CD4-positive, alpha-beta memory T cell (primary cell): Measurements from ENCODE around the gene PHF21A. TPM values are rescaled to one million over a fixed set of nuclear protein-coding genes. Genes with fewer than 3 reads are reported as not detected.
"Not testable (repeated sequence)": the region's sequence is repeated elsewhere in the genome, so short reads cannot be mapped to it uniquely, and the experiment has no call there.

ENCODE experiments used
- CTCF ChIA-PET: fragments of 350-600 bp; sonication (Branson Sonifier 250); formaldehyde crosslinking; loops from one replicate; lab custom pipeline; 2021; ENCODE audit warnings: inconsistent platforms; ENCODE audit not compliant: partially characterized antibody; lab: Charles Lee
- POLR2A ChIA-PET: fragments of 350-600 bp; sonication (Branson Sonifier 250); formaldehyde crosslinking; loops from one replicate; lab custom pipeline; 2021; ENCODE audit not compliant: partially characterized antibody; lab: Charles Lee
- DNase-seq, 5 donors: peaks; one replicate each; pipeline versions ENCODE4 v3.0.0 to v3.0.0-alpha.2; 2020 to 2022; ENCODE audit warnings: mixed read lengths in 1 of 5
- H3K27ac ChIP-seq: one replicate; pipeline ENCODE4 v1.7.0; 2013; ENCODE audit warnings: low read depth, low read length
- H3K27me3 ChIP-seq: 2 replicates; pipeline ENCODE4 v1.7.0; 2013; ENCODE audit warnings: mild to moderate bottlenecking, low read length, moderate library complexity; ENCODE audit not compliant: insufficient read depth
- H3K36me3 ChIP-seq: 2 replicates; pipeline ENCODE4 v1.7.0; 2013; ENCODE audit warnings: mild to moderate bottlenecking, low read length, moderate library complexity; ENCODE audit not compliant: insufficient read depth
- H3K4me1 ChIP-seq: 2 replicates; pipeline ENCODE4 v1.7.0; 2013; ENCODE audit warnings: mild to moderate bottlenecking, low read length, moderate library complexity; ENCODE audit not compliant: insufficient read depth
- H3K4me3 ChIP-seq, 2 donors: one replicate each; pipeline ENCODE4 v1.7.0; 2013; ENCODE audit warnings: low read length in 2 of 2, mild to moderate bottlenecking in 1 of 2
- H3K9me3 ChIP-seq, 2 donors: one replicate each; pipeline ENCODE4 v1.7.0; 2013; ENCODE audit warnings: low read length in 2 of 2, control low read depth in 1 of 2; ENCODE audit not compliant: control insufficient read depth in 1 of 2
- H3K27ac Mint-ChIP-seq, 7 donors: one replicate each; pipeline ENCODE4 v1.8.0; 2020 to 2021; ENCODE audit warnings: mixed read lengths in 7 of 7, mild to moderate bottlenecking in 6 of 7, inconsistent platforms in 3 of 7, moderate library complexity in 3 of 7
- H3K27me3 Mint-ChIP-seq, 2 donors: one replicate each; pipeline ENCODE4 v1.8.0; 2020 to 2021; ENCODE audit warnings: mixed read lengths in 2 of 2
- H3K36me3 Mint-ChIP-seq, 2 donors: one replicate each; pipeline ENCODE4 v1.8.0; 2020 to 2021; ENCODE audit warnings: mixed read lengths in 2 of 2, inconsistent platforms in 1 of 2, mild to moderate bottlenecking in 1 of 2
- H3K4me1 Mint-ChIP-seq, 4 donors: one replicate each; pipeline ENCODE4 v1.8.0; 2020 to 2021; ENCODE audit warnings: mixed read lengths in 4 of 4, mild to moderate bottlenecking in 1 of 4
- H3K4me3 Mint-ChIP-seq, 8 donors: one replicate each; pipeline ENCODE4 v1.8.0; 2020 to 2021; ENCODE audit warnings: mixed read lengths in 8 of 8, mild to moderate bottlenecking in 7 of 8, moderate library complexity in 6 of 8, inconsistent platforms in 3 of 8
- H3K9me3 Mint-ChIP-seq, 8 donors: one replicate each; pipeline ENCODE4 v1.8.0; 2020 to 2021; ENCODE audit warnings: mixed read lengths in 8 of 8, mild to moderate bottlenecking in 5 of 8, inconsistent platforms in 3 of 8, moderate library complexity in 1 of 8
- intact Hi-C: fragments of 100-400 bp; cut with micrococcal nuclease; formaldehyde crosslinking; loops from one replicate; pipeline ENCODE4 v1.15.1; 2023
- polyA plus RNA-seq, 2 donors: library from polyadenylated mRNA; unstranded; fragments of 300-500 nt; fragmentation: Illumina TruSeq; gene quantifications; one replicate each; pipeline ENCODE4 v1.2.3, GENCODE V29; 2021
- total RNA-seq, 2 experiments: library from RNA; stranded (reverse); gene quantifications; one replicate each; pipeline ENCODE4 v1.2.3, GENCODE V29; 2021

The PHF21A gene
- total and polyA plus RNA-seq, 4 experiments from 2014 or later, result 3.7 to 68.4 (median 42.9) TPM

GRCh38 chr11:45983471-45983845 is 137.8 kb downstream of the PHF21A start:
- intact Hi-C loops, result no loop called here
- Histone ChIP-seq H3K27ac (no peak overlapping the region), H3K36me3 (peaks cover 11% of the 10 kb centered on the region), H3K27me3 (no peaks in the 10 kb centered on the region), H3K4me3 (no peak overlapping the region), H3K9me3 (no peaks in the 10 kb centered on the region), H3K4me1 (no peaks in the 10 kb centered on the region)
- ChIA-PET POLR2A (interaction anchor here (1.5 kb wide), 1 partner anchor 10 kb away, joined by 6 read pairs; no protein-coding TSS in a partner anchor), CTCF (interaction anchor here (1.8 to 3.7 kb wide), 2 partner anchors 18 to 23 kb away, joined by 9 to 21 read pairs; no protein-coding TSS in a partner anchor)
- Mint-ChIP-seq H3K27ac (peak overlapping the region in 3 of 7 donors; percentile 17 to 72 (median 41)), H3K36me3 (peaks cover 13 to 21% of the 10 kb centered on the region in 2 donors), H3K9me3 (no peaks in the 10 kb centered on the region), H3K4me1 (peaks cover 33 to 50% (median 42%) of the 10 kb centered on the region in 4 donors), H3K27me3 (no peaks in the 10 kb centered on the region), H3K4me3 (no peak overlapping the region)
- no peak for DNase-seq

- Histone ChIP-seq H3K4me1 (no peaks in the 10 kb centered on the region), H3K9me3 (no peaks in the 10 kb centered on the region), H3K27me3 (no peaks in the 10 kb centered on the region), H3K36me3 (peaks cover 14% of the 10 kb centered on the region), H3K27ac (no peak overlapping the region), H3K4me3 (no peak overlapping the region)
- Mint-ChIP-seq H3K36me3 (peaks cover 15 to 25% of the 10 kb centered on the region in 2 donors), H3K4me1 (peaks cover 32 to 49% (median 40%) of the 10 kb centered on the region in 4 donors), H3K27ac (peak overlapping the region in 6 of 7 donors; percentile 15 to 89 (median 73)), H3K4me3 (no peak overlapping the region), H3K27me3 (no peaks in the 10 kb centered on the region), H3K9me3 (no peaks in the 10 kb centered on the region)
- DNase-seq, result no peak
- ChIA-PET POLR2A (interaction anchor here (1.5 kb wide), 1 partner anchor 11 kb away, joined by 6 read pairs; no protein-coding TSS in a partner anchor), CTCF (interaction anchor here (1.8 to 3.7 kb wide), 2 partner anchors 18 to 24 kb away, joined by 9 to 21 read pairs; no protein-coding TSS in a partner anchor)
- intact Hi-C loops, result no loop called here
These were observed 138.4 kb downstream of the PHF21A start for GRCh38 chr11:45982656-45983470.

GRCh38 chr11:45981826-45982225 is 139.4 kb downstream of the PHF21A start:
- H3K27ac ChIP-seq, intact Hi-C loops, H3K27ac Mint-ChIP-seq, DNase-seq, H3K9me3 ChIP-seq, POLR2A ChIA-PET, H3K4me3 Mint-ChIP-seq, H3K27me3 ChIP-seq, H3K9me3 Mint-ChIP-seq, H3K4me1 ChIP-seq, H3K4me3 ChIP-seq, H3K27me3 Mint-ChIP-seq: not testable (repeated sequence)
- CTCF ChIA-PET, result interaction anchor here (0.7 to 3.7 kb wide), 2 partner anchors 17 to 22 kb away, joined by 7 to 21 read pairs; no protein-coding TSS in a partner anchor
- Mint-ChIP-seq H3K4me1 (peaks cover 26 to 42% (median 35%) of the 10 kb centered on the region in 4 donors), H3K36me3 (peaks cover 19 to 29% of the 10 kb centered on the region in 2 donors)
- H3K36me3 ChIP-seq, result peaks cover 14% of the 10 kb centered on the region

DNA sequence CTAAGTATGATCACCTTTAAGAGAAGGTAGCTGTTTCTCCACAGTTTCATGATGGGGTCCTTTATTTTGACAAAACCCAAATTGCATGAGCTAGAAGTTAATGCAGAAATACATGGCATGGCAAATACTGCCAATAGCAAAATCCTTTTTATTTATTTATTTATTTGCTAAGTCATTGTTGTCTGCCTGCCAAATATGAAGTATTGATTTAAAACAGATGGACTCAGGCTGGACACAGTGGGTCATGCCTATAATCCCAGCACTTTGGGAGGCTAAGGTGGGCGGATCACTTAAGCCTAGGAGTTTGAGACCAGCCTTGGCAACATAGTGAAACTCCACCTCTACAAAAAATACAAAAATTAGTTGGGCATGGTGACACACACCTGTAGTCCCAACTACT is 146.4 kb downstream of the PHF21A start:
- Histone ChIP-seq H3K4me3 (no peak overlapping the region), H3K4me1 (no peaks in the 10 kb centered on the region), H3K36me3 (peaks cover 27% of the 10 kb centered on the region), H3K27me3 (no peaks in the 10 kb centered on the region), H3K27ac (no peak overlapping the region), H3K9me3 (no peaks in the 10 kb centered on the region)
- Mint-ChIP-seq H3K4me3 (no peak overlapping the region), H3K27me3 (no peaks in the 10 kb centered on the region), H3K4me1 (peaks cover 0 to 5% (median under 1%) of the 10 kb centered on the region in 4 donors), H3K36me3 (peaks cover 38 to 55% of the 10 kb centered on the region in 2 donors), H3K9me3 (no peaks in the 10 kb centered on the region), H3K27ac (no peak overlapping the region)
- no peak for DNase-seq
- ChIA-PET POLR2A (no interaction called here), CTCF (interaction anchor here (0.9 to 1.1 kb wide), 3 partner anchors 9 to 29 kb away, joined by 3 to 5 read pairs (median 3); no protein-coding TSS in a partner anchor)
- intact Hi-C loops, result no loop called here

DNA sequence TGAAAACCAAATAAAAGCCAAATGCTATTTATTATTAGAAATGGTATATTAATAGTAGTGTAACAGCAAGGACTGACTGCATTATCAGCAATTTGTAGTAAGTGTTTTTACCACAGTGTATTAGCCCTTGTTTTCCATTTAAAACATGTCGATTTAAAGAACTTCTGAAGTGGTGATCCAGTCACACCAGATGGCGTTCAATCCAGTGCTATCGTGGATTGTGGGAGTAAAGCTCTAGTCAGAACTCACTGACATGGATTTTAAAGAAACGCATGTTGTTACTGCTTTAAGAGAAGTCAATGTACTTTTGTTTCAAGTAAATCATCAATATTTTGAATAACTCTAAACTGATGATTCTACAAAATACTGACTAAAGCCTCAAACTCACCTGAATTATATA is 147.7 kb downstream of the PHF21A start:
- POLR2A ChIA-PET, result no interaction called here
- peaks cover 27% of the 10 kb centered on the region for H3K36me3 ChIP-seq
- no peaks in the 10 kb centered on the region for H3K27me3 Mint-ChIP-seq

GRCh38 chr11:45968901-45969300 is 152.4 kb downstream of the PHF21A start:
- Mint-ChIP-seq H3K9me3 (no peaks in the 10 kb centered on the region), H3K4me3 (no peak overlapping the region), H3K4me1 (peaks cover 0 to 3% (median under 1%) of the 10 kb centered on the region in 4 donors), H3K27ac (peak overlapping the region in 4 of 7 donors; percentile 9 to 53 (median 40)), H3K36me3 (peaks cover 22 to 47% of the 10 kb centered on the region in 2 donors), H3K27me3 (no peaks in the 10 kb centered on the region)
- no peak for DNase-seq
- peaks cover 41% of the 10 kb centered on the region for H3K36me3 ChIP-seq
- ChIA-PET POLR2A (no interaction called here), CTCF (interaction anchor here (1.2 kb wide), 1 partner anchor 38 kb away, joined by 5 read pairs; no protein-coding TSS in a partner anchor)
- no peaks in the 10 kb centered on the region for H3K9me3 ChIP-seq
- intact Hi-C loops, result loop anchor here (10.0 kb wide), 1 partner anchor 566 kb away; no protein-coding TSS in a partner anchor
- no peak overlapping the region for H3K27ac ChIP-seq
- H3K27me3 ChIP-seq, result no peaks in the 10 kb centered on the region
- no peaks in the 10 kb centered on the region for H3K4me1 ChIP-seq
- no peak overlapping the region for H3K4me3 ChIP-seq

More for the DNA sequence above, 147.7 kb downstream of the PHF21A start:
- Histone ChIP-seq H3K4me3 (no peak overlapping the region), H3K9me3 (no peaks in the 10 kb centered on the region), H3K4me1 (no peaks in the 10 kb centered on the region), H3K27me3 (no peaks in the 10 kb centered on the region), H3K27ac (no peak overlapping the region)
- intact Hi-C loops, result no loop called here
- no peaks in the 10 kb centered on the region for H3K9me3 Mint-ChIP-seq
- no peak for DNase-seq
- H3K36me3 Mint-ChIP-seq, result peaks cover 32 to 55% of the 10 kb centered on the region in 2 donors
- CTCF ChIA-PET, result no interaction called here
- H3K4me1 Mint-ChIP-seq, result peaks cover 0 to 6% (median under 1%) of the 10 kb centered on the region in 4 donors
- H3K27ac Mint-ChIP-seq, result no peak overlapping the region
- no peak overlapping the region for H3K4me3 Mint-ChIP-seq

GRCh38 chr11:45967506-45967905 is 153.7 kb downstream of the PHF21A start:
- Histone ChIP-seq H3K27ac (no peak overlapping the region), H3K9me3 (no peaks in the 10 kb centered on the region), H3K4me1 (no peaks in the 10 kb centered on the region), H3K36me3 (peaks cover 41% of the 10 kb centered on the region), H3K4me3 (no peak overlapping the region), H3K27me3 (no peaks in the 10 kb centered on the region)
- Mint-ChIP-seq H3K4me1 (peaks cover 0 to 3% (median under 1%) of the 10 kb centered on the region in 4 donors), H3K36me3 (peaks cover 22 to 41% of the 10 kb centered on the region in 2 donors), H3K27me3 (no peaks in the 10 kb centered on the region), H3K4me3 (no peak overlapping the region), H3K9me3 (no peaks in the 10 kb centered on the region), H3K27ac (peak overlapping the region in 1 of 7 donors; percentile 3)
- intact Hi-C loops, result loop anchor here (10.0 kb wide), 1 partner anchor 567 kb away; no protein-coding TSS in a partner anchor
- ChIA-PET CTCF (interaction anchor here (0.9 to 4.2 kb wide), 9 partner anchors 11 to 282 kb away, joined by 3 to 75 read pairs (median 5); no protein-coding TSS in a partner anchor), POLR2A (no interaction called here)
- no peak for DNase-seq
